OCI-LY7 (cell line): ENCODE results near the gene CCNF. TPM values are rescaled to one million over a fixed set of nuclear protein-coding genes. Genes with fewer than 3 reads are reported as not detected.

Experiments used
- BruUV-seq: library from RNA; stranded (reverse); fragments of 400-500 nt; replicated peaks from 2 replicates; lab custom pipeline; 2021; lab: Mats Ljungman, UMichigan
- CTCF ChIA-PET: fragments of 300-600 bp; sonication (Branson Sonifier 250); formaldehyde crosslinking; loops from one replicate; lab custom pipeline; 2022; ENCODE audit warnings: antibody characterized with exemption; ENCODE audit not compliant: unreplicated experiment; lab: Charles Lee
- POLR2A ChIA-PET: fragments of 300-600 bp; sonication (Branson Sonifier 250); formaldehyde crosslinking; loops from one replicate; lab custom pipeline; 2022; ENCODE audit warnings: antibody characterized with exemption; lab: Charles Lee
- DNase-seq: peaks from one replicate; pipeline ENCODE4 v3.0.0-alpha.2; 2015; ENCODE audit warnings: low spot score
- H2AFZ ChIP-seq: fragments of 200-600 bp; sonication (generic), shearing (Covaris generic); 2 replicates; pipeline ENCODE4 v1.6.1; 2014; ENCODE audit warnings: mild to moderate bottlenecking, antibody characterized with exemption, low read length, moderate library complexity
- H3K27ac ChIP-seq: fragments of 200-600 bp; sonication (generic); 2 replicates; pipeline ENCODE4 v1.5.1; 2014; ENCODE audit warnings: mixed run types, low read depth, mild to moderate bottlenecking, moderate library complexity, low read length, inconsistent platforms; ENCODE audit not compliant: poor library complexity, severe bottlenecking
- H3K36me3 ChIP-seq: fragments of 200-600 bp; sonication (generic); 2 replicates; pipeline ENCODE4 v1.6.1; 2014; ENCODE audit warnings: mild to moderate bottlenecking, antibody characterized with exemption, low read length, moderate library complexity, mixed read lengths; ENCODE audit not compliant: insufficient read depth
- H3K4me1 ChIP-seq: fragments of 200-600 bp; sonication (generic); 2 replicates; pipeline ENCODE4 v1.5.1; 2014; ENCODE audit warnings: mild to moderate bottlenecking, low read length; ENCODE audit not compliant: insufficient read depth, poor library complexity, severe bottlenecking
- H3K4me2 ChIP-seq: fragments of 200-600 bp; sonication (generic); 2 replicates; pipeline ENCODE4 v1.6.1; 2014; ENCODE audit warnings: mild to moderate bottlenecking, low read length
- H3K4me3 ChIP-seq: fragments of 200-600 bp; sonication (generic); 2 replicates; pipeline ENCODE4 v1.5.1; 2014; ENCODE audit warnings: mild to moderate bottlenecking, low read depth, low read length; ENCODE audit not compliant: poor library complexity, severe bottlenecking
- H3K79me2 ChIP-seq: fragments of 200-600 bp; sonication (generic); 2 replicates; pipeline ENCODE4 v1.6.1; 2016; ENCODE audit warnings: low read depth, mild to moderate bottlenecking, low read length, moderate library complexity, mixed read lengths; ENCODE audit not compliant: insufficient read depth
- H3K9me2 ChIP-seq: fragments of 200-600 bp; sonication (generic); 2 replicates; pipeline ENCODE4 v1.6.1; 2016; ENCODE audit warnings: mild to moderate bottlenecking, low read length, mixed read lengths; ENCODE audit not compliant: insufficient read depth
- H3K9me3 ChIP-seq: fragments of 200-600 bp; sonication (generic); 2 replicates; pipeline ENCODE4 v1.6.1; 2014; ENCODE audit warnings: mild to moderate bottlenecking, mixed run types, low read length, mixed read lengths
- H4K20me1 ChIP-seq: fragments of 200-600 bp; sonication (generic); 2 replicates; pipeline ENCODE4 v1.6.1; 2014; ENCODE audit warnings: mild to moderate bottlenecking, antibody characterized with exemption, low read length, moderate library complexity, mixed read lengths; ENCODE audit not compliant: insufficient read depth
- EZH2phosphoT487 ChIP-seq: fragments of 200-600 bp; sonication (generic); IDR thresholded peaks from 2 replicates; pipeline ENCODE4 v1.6.1; 2018; ENCODE audit warnings: low read depth, borderline replicate concordance, mild to moderate bottlenecking, mixed run types, antibody characterized with exemption, low read length, moderate library complexity, mixed read lengths
- intact Hi-C: fragments of 100-400 bp; cut with micrococcal nuclease; formaldehyde crosslinking; loops from one replicate; pipeline ENCODE4 v1.10.0; 2022; ENCODE audit not compliant: unreplicated experiment
- total RNA-seq, 2 experiments: library from RNA; depleted of rRNA in 1 of 2; stranded (reverse); fragments of >200 nt in 1 of 2; shearing (Covaris generic) in 1 of 2; gene quantifications; 2 replicates each; pipeline ENCODE4 v1.2.3, GENCODE V29; 2014 to 2022
- TF ChIP-seq, protein P1 (sequence below): fragments of 200-600 bp; sonication (generic); conservative IDR thresholded peaks from 2 replicates; pipeline ENCODE4 v1.5.1; 2014; ENCODE audit warnings: mild to moderate bottlenecking, antibody characterized with exemption, low read length, moderate library complexity, mixed read lengths

CCNF gene
- total RNA-seq, 2 experiments from 2014 or later, result 82.1 to 83.3 TPM

GRCh38 chr16:2450535-2450934 is 21.3 kb downstream of the CCNF start:
- Histone ChIP-seq H3K4me3 (no peak overlapping the region), H3K4me2 (no peak overlapping the region), H3K9me3 (no peaks in the 10 kb centered on the region), H3K79me2 (no peaks in the 10 kb centered on the region), H3K4me1 (no peaks in the 10 kb centered on the region), H4K20me1 (no peaks in the 10 kb centered on the region; the same call in 1 of the 2 replicates), H3K36me3 (peaks cover 93% of the 10 kb centered on the region), H3K27ac (no peak overlapping the region), H3K9me2 (no peaks in the 10 kb centered on the region), H2AFZ (no peak overlapping the region)
- no peak for DNase-seq
- BruUV-seq, result no TSS peak
- TF ChIP-seq EZH2phosphoT487, result no peak
- TF ChIP-seq, protein P1, sequence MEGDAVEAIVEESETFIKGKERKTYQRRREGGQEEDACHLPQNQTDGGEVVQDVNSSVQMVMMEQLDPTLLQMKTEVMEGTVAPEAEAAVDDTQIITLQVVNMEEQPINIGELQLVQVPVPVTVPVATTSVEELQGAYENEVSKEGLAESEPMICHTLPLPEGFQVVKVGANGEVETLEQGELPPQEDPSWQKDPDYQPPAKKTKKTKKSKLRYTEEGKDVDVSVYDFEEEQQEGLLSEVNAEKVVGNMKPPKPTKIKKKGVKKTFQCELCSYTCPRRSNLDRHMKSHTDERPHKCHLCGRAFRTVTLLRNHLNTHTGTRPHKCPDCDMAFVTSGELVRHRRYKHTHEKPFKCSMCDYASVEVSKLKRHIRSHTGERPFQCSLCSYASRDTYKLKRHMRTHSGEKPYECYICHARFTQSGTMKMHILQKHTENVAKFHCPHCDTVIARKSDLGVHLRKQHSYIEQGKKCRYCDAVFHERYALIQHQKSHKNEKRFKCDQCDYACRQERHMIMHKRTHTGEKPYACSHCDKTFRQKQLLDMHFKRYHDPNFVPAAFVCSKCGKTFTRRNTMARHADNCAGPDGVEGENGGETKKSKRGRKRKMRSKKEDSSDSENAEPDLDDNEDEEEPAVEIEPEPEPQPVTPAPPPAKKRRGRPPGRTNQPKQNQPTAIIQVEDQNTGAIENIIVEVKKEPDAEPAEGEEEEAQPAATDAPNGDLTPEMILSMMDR, result no peak
- intact Hi-C loops, result no loop called here
- POLR2A ChIA-PET, result interaction anchor here (0.6 to 0.7 kb wide), 2 partner anchors 18 to 193 kb away, joined by 5 read pairs; no protein-coding TSS in a partner anchor
- CTCF ChIA-PET, result no interaction called here

DNA sequence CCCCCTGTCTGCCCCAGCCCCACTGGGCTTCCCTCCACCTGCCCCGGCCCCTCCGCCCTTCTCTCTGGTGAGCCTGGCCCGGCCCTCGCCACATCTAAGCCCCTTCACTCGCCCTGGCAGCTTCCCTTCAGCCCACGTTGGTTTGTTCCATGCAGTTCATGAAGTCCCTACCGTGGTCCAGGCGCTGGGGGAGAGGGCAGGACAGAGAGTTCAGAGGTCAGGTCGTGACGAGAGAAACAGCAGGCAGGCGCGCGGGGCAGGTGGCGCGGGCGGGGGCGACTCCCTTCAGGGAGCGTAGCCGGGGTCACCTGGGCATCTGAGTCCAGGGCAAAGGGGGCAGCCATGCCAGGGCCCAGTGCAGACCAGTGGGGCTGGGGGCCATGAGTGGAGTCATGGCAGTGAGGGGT is 21.7 kb downstream of the CCNF start:
- Histone ChIP-seq H3K9me3 (no peaks in the 10 kb centered on the region), H3K79me2 (no peaks in the 10 kb centered on the region), H3K9me2 (no peaks in the 10 kb centered on the region), H2AFZ (no peak overlapping the region), H3K36me3 (peaks cover 93% of the 10 kb centered on the region), H4K20me1 (no peaks in the 10 kb centered on the region; the same call in 1 of the 2 replicates), H3K27ac (no peak overlapping the region), H3K4me2 (no peak overlapping the region), H3K4me3 (no peak overlapping the region), H3K4me1 (no peaks in the 10 kb centered on the region)
- CTCF ChIA-PET, result no interaction called here
- TF ChIP-seq, protein P1, result no peak
- TF ChIP-seq EZH2phosphoT487, result no peak
- intact Hi-C loops, result no loop called here
- BruUV-seq, result no TSS peak
- POLR2A ChIA-PET, result no interaction called here
- no peak for DNase-seq

- intact Hi-C loops, result no loop called here
- no peaks in the 10 kb centered on the region for H3K4me1 ChIP-seq
- ChIA-PET POLR2A (no interaction called here), CTCF (no interaction called here)
- no peaks in the 10 kb centered on the region for H3K9me3 ChIP-seq
- no peak for DNase-seq
- no peak overlapping the region for H3K27ac ChIP-seq
- peaks cover 93% of the 10 kb centered on the region for H3K36me3 ChIP-seq
- H3K4me3 ChIP-seq, result no peak overlapping the region
- TF ChIP-seq, protein P1, result no peak
- no peaks in the 10 kb centered on the region for H3K79me2 ChIP-seq
- H3K9me2 ChIP-seq, result no peaks in the 10 kb centered on the region
- no peaks in the 10 kb centered on the region; the same call in 1 of the 2 replicates for H4K20me1 ChIP-seq
- H2AFZ ChIP-seq, result no peak overlapping the region
- no peak overlapping the region for H3K4me2 ChIP-seq
- BruUV-seq, result no TSS peak
Observed at GRCh38 chr16:2451851-2452320, 22.6 kb downstream of the CCNF start.
